ENCODE results near the gene SETD3. TPM values are rescaled to one million over a fixed set of nuclear protein-coding genes. Genes with fewer than 3 reads are reported as not detected.
A peak's percentile ranks its signal among the peaks of the same experiment; 100 is the strongest.

The SETD3 gene
- total and polyA plus RNA-seq, 2 donors (not counting 1 experiment from before 2014, with no cell fraction given): 11.0 to 32.1 TPM

DNA sequence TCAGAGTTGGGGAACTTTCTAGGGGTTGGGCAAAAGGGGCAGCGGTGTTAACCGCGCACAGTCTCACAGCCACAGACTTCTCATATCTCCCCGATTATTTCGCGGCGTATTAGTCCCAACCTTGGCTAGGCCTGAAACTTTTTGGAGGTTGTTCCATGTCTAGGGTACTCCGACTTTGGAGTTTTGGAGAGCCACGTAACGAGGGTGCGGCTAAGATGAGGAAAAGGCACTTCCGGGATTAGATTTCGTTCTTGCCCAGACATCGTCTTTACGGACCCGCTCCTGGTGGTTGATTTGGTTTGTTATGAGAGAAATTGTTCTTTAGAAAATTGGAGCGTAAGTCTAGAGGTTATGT, 1.1 kb upstream of the SETD3 start:
- H2AFZ ChIP-seq (ENCODE audit: insufficient read depth, low read depth, low read length, poor library complexity, severe bottlenecking): peak overlapping the region; percentile 83

DNA sequence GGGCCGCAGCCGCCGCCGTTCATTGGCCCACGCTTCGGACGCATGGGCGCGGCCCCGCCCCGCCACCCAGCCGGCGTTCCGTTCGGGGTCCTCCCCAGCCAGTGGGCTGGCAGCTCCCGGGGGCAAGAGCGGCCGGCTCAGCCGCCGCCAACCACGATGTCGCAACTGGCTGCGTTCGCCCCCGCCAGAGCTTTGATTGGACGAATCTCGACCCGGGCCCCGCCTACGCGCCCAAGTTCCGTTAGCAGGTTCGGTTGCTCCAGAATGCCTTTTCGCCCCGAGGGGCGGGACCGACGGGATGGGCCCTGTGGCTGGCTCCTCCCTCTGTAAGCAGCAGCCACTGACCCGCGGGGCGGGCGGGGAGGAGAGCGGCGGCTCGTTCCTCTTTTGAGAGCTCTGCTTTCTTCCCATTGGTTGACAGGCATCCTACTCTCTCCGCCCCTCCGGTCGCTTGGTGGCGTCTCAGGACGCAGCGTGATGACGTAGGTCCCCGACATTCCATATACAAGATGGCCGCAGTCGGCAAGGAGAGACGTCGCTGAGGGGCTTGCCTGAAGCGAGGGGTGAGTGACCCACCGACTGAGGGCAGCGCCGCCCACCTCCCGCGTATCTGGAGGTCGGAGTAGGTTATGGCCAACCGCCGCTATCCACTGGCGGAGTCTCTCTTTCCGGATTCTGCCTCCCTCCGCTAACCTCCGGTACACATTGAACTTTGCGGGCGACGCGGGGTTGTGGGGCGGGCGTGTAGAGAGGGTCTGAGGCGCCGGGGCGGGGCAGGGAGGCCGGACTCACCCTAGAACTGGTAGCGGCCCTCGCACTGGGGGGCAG, 472 bp upstream of the SETD3 start, which contains the start of gene CCNK:
Gene CCNK, plus strand, starts transcription at position 493 of the 828 bp plus-strand sequence. CDS start 11,269 bp downstream, outside the sequence.
- Histone ChIP-seq H3K27me3 (replicated peaks in 1 of 4; ENCODE audit: control extremely low read depth in 1 of 4, control insufficient read depth in 3 of 4, insufficient read depth in 4 of 4, low read length in 3 of 4) (no peaks in the 10 kb centered on the region), H3K79me2 (ENCODE audit: control insufficient read depth, insufficient read depth, low read length) (peaks cover 88% of the 10 kb centered on the region), H3K4me3 (ENCODE audit: control extremely low read depth in 1 of 5, extremely low read depth in 1 of 5, insufficient read depth in 1 of 5, low read depth in 2 of 5, low read length in 4 of 5) (peak within 1 kb of the TSS; percentile 76 to 95 (median 90)), H3K27ac (ENCODE audit: low read length in 2 of 2) (peak within 1 kb of the TSS; percentile 81 to 93), H3K4me1 (ENCODE audit: control insufficient read depth in 2 of 2, insufficient read depth in 2 of 2, low read length in 2 of 2) (peaks cover 24 to 26% of the 10 kb centered on the region in 2 donors), H3K9me3 (ENCODE audit: control extremely low read depth in 1 of 3, control insufficient read depth in 2 of 3, insufficient read depth in 1 of 3, low read length in 2 of 3) (no peaks in the 10 kb centered on the region), H3K36me3 (replicated peaks in 1 of 2; ENCODE audit: control extremely low read depth in 1 of 2, control insufficient read depth in 1 of 2, extremely low read depth in 1 of 2, insufficient read depth in 2 of 2, low read length in 1 of 2) (no peaks in the 10 kb centered on the region), H4K20me1 (ENCODE audit: control insufficient read depth, insufficient read depth, low read length, poor library complexity, severe bottlenecking) (peaks cover 41% of the 10 kb centered on the region), H3K9ac (ENCODE audit: low read length) (peak within 1 kb of the TSS; percentile 91), H2AFZ (ENCODE audit: insufficient read depth, low read depth, low read length, poor library complexity, severe bottlenecking) (peak within 1 kb of the TSS; percentile 83), H3K4me2 (replicated peaks; ENCODE audit: low read depth, low read length, poor library complexity, severe bottlenecking) (peak within 1 kb of the TSS; percentile 89)
- H3K4me3 Mint-ChIP-seq: peak within 1 kb of the TSS; percentile 97
- ChIA-PET POLR2A (interaction anchor here (0.5 to 1.2 kb wide), 4 partner anchors 124 to 525 kb away, joined by 5 to 9 read pairs (median 6); partner anchors contain the start of genes CCDC85C and CYP46A1), CTCF (interaction anchor here (0.9 to 1.3 kb wide), 3 partner anchors 24 to 203 kb away, joined by 3 to 4 read pairs (median 4); partner anchors contain the start of gene CYP46A1)
- peaks cover 52% of the 10 kb centered on the region for H3K4me1 Mint-ChIP-seq
- no peaks in the 10 kb centered on the region for H3K27me3 Mint-ChIP-seq
- H3K9me3 Mint-ChIP-seq (ENCODE audit: insufficient read depth): no peaks in the 10 kb centered on the region
- no peak for TF ChIP-seq EZH2 (IDR thresholded peaks at IDR 0.05; ENCODE audit: borderline replicate concordance, insufficient read depth, low read depth, low read length, poor library complexity, severe bottlenecking)
- TF ChIP-seq, protein P1, sequence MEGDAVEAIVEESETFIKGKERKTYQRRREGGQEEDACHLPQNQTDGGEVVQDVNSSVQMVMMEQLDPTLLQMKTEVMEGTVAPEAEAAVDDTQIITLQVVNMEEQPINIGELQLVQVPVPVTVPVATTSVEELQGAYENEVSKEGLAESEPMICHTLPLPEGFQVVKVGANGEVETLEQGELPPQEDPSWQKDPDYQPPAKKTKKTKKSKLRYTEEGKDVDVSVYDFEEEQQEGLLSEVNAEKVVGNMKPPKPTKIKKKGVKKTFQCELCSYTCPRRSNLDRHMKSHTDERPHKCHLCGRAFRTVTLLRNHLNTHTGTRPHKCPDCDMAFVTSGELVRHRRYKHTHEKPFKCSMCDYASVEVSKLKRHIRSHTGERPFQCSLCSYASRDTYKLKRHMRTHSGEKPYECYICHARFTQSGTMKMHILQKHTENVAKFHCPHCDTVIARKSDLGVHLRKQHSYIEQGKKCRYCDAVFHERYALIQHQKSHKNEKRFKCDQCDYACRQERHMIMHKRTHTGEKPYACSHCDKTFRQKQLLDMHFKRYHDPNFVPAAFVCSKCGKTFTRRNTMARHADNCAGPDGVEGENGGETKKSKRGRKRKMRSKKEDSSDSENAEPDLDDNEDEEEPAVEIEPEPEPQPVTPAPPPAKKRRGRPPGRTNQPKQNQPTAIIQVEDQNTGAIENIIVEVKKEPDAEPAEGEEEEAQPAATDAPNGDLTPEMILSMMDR (IDR thresholded peaks at IDR 0.05): no peak
- peak within 1 kb of the TSS; percentile 94 for H3K27ac Mint-ChIP-seq
- under 1% methylated on average over 75 of the region's 82 CpGs for WGBS (ENCODE audit: insufficient coverage)
- ATAC-seq (ENCODE audit: low read depth) (peak; percentile 83), DNase-seq (peak; percentile 100)
- intact Hi-C loops (cut with micrococcal nuclease): no loop called here

More for the DNA sequence above, 1.1 kb upstream of the SETD3 start:
- H3K9me3 ChIP-seq (ENCODE audit: control extremely low read depth in 1 of 3, control insufficient read depth in 2 of 3, insufficient read depth in 1 of 3, low read length in 2 of 3): no peaks in the 10 kb centered on the region
- H4K20me1 ChIP-seq (ENCODE audit: control insufficient read depth, insufficient read depth, low read length, poor library complexity, severe bottlenecking): peaks cover 45% of the 10 kb centered on the region
- intact Hi-C loops (cut with micrococcal nuclease): no loop called here
- DNase-seq (no peak), ATAC-seq (ENCODE audit: low read depth) (no peak)
- H3K9ac ChIP-seq (ENCODE audit: low read length): peak overlapping the region; percentile 91
- peak overlapping the region; percentile 81 to 93 for H3K27ac ChIP-seq (ENCODE audit: low read length in 2 of 2)
- peak overlapping the region; percentile 76 to 95 (median 90) for H3K4me3 ChIP-seq (ENCODE audit: control extremely low read depth in 1 of 5, extremely low read depth in 1 of 5, insufficient read depth in 1 of 5, low read depth in 2 of 5, low read length in 4 of 5)
- ChIA-PET CTCF (no interaction called here), POLR2A (interaction anchor here (0.6 to 1.0 kb wide), 2 partner anchors 123 to 525 kb away, joined by 5 to 9 read pairs; partner anchors contain the start of gene CCDC85C)
- peaks cover 0 to 2% of the 10 kb centered on the region in 2 experiments for H3K36me3 ChIP-seq (replicated peaks in 1 of 2; ENCODE audit: control extremely low read depth in 1 of 2, control insufficient read depth in 1 of 2, extremely low read depth in 1 of 2, insufficient read depth in 2 of 2, low read length in 1 of 2)
- H3K27me3 ChIP-seq (replicated peaks in 1 of 4; ENCODE audit: control extremely low read depth in 1 of 4, control insufficient read depth in 3 of 4, insufficient read depth in 4 of 4, low read length in 3 of 4): no peaks in the 10 kb centered on the region
- no peaks in the 10 kb centered on the region for H3K9me3 Mint-ChIP-seq (ENCODE audit: insufficient read depth)
- peaks cover 24 to 27% of the 10 kb centered on the region in 2 donors for H3K4me1 ChIP-seq (ENCODE audit: control insufficient read depth in 2 of 2, insufficient read depth in 2 of 2, low read length in 2 of 2)
- H3K27me3 Mint-ChIP-seq: no peaks in the 10 kb centered on the region
- H3K79me2 ChIP-seq (ENCODE audit: control insufficient read depth, insufficient read depth, low read length): peaks cover 88% of the 10 kb centered on the region
- H3K4me2 ChIP-seq (replicated peaks; ENCODE audit: low read depth, low read length, poor library complexity, severe bottlenecking): peak overlapping the region; percentile 89
- TF ChIP-seq EZH2 (IDR thresholded peaks at IDR 0.05; ENCODE audit: borderline replicate concordance, insufficient read depth, low read depth, low read length, poor library complexity, severe bottlenecking): no peak
- H3K4me3 Mint-ChIP-seq: peak overlapping the region; percentile 97
- peak overlapping the region; percentile 94 for H3K27ac Mint-ChIP-seq
- 0% methylated on average over 15 of the region's 17 CpGs for WGBS (ENCODE audit: insufficient coverage)
- H3K4me1 Mint-ChIP-seq: peaks cover 58% of the 10 kb centered on the region
